HG02759 (cell line): ENCODE results near the gene TMEM267.
"Not testable (repeated sequence)": the region's sequence is repeated elsewhere in the genome, so short reads cannot be mapped to it uniquely, and the experiment has no call there.

Experiments
- ATAC-seq: cut with Tn5 transposase; IDR thresholded peaks from one replicate; pipeline ENCODE4 v1.9.1; 2021; ENCODE audit warnings: mild to moderate bottlenecking, moderate library complexity; ENCODE audit not compliant: unreplicated experiment

TMEM267 gene

GRCh38 chr5:43461066-43461465 lies 22.6 kb downstream of the TMEM267 start:
- ATAC-seq, result no peak

GRCh38 chr5:43456556-43456955 lies 27.1 kb downstream of the TMEM267 start:
- no peak for ATAC-seq

- not testable (repeated sequence) for ATAC-seq
These were observed 42.1 kb downstream of the TMEM267 start for GRCh38 chr5:43441575-43441974.

- ATAC-seq, result no peak
These were observed 46.5 kb downstream of the TMEM267 start for GRCh38 chr5:43437062-43437660.

- ATAC-seq, result no peak
These were observed 50.3 kb downstream of the TMEM267 start for GRCh38 chr5:43433382-43433781.

GRCh38 chr5:43432486-43433375 lies 50.9 kb downstream of the TMEM267 start:
- no peak for ATAC-seq

GRCh38 chr5:43429706-43430105 lies 54.0 kb downstream of the TMEM267 start:
- no peak for ATAC-seq

- no peak for ATAC-seq
These were observed 54.6 kb downstream of the TMEM267 start for GRCh38 chr5:43429016-43429415.

- ATAC-seq, result no peak
These were observed 56.4 kb downstream of the TMEM267 start for GRCh38 chr5:43427306-43427705.

- no peak for ATAC-seq
These were observed 57.7 kb downstream of the TMEM267 start for GRCh38 chr5:43425983-43426382.

- not testable (repeated sequence) for ATAC-seq
These were observed 60.6 kb downstream of the TMEM267 start for GRCh38 chr5:43423086-43423485.

- ATAC-seq, result no peak
These were observed 61.5 kb downstream of the TMEM267 start for GRCh38 chr5:43422143-43422542.

GRCh38 chr5:43421450-43422133 lies 62.1 kb downstream of the TMEM267 start:
- no peak for ATAC-seq

- no peak for ATAC-seq
These were observed 63.4 kb downstream of the TMEM267 start for GRCh38 chr5:43420241-43420640.

- ATAC-seq, result no peak
These were observed 65.1 kb downstream of the TMEM267 start for GRCh38 chr5:43418561-43418960.

- no peak for ATAC-seq
These were observed 66.8 kb downstream of the TMEM267 start for GRCh38 chr5:43416803-43417394.

GRCh38 chr5:43415935-43416802 lies 67.5 kb downstream of the TMEM267 start:
- ATAC-seq, result no peak

- ATAC-seq, result no peak
These were observed 69.7 kb downstream of the TMEM267 start for GRCh38 chr5:43413966-43414365.

GRCh38 chr5:43412644-43413043 lies 71.0 kb downstream of the TMEM267 start:
- ATAC-seq, result no peak

GRCh38 chr5:43412156-43412555 lies 71.5 kb downstream of the TMEM267 start, which contains the start of gene CCL28:
CCL28 (minus strand) TSS chr5:43412391; CDS start chr5:43412316, 75 bp downstream.
- ATAC-seq, result no peak
